CD4-positive, alpha-beta T cell treated with Interleukin-6 at 100 ng/mL for 8 hours (primary cell): ENCODE measurements around the gene ADSL.
A peak's percentile ranks its signal among the peaks of the same experiment; 100 is the strongest.
"Not testable (repeated sequence)": the region's sequence is repeated elsewhere in the genome, so short reads cannot be mapped to it uniquely, and the experiment has no call there.

Experiments
- DNase-seq: peaks from one replicate; pipeline ENCODE4 v3.0.0-alpha.2; 2020; ENCODE audit warnings: mixed read lengths, low spot score

Gene ADSL

GRCh38 chr22:40346185-40347118 is at the start of gene ADSL:
TSS of gene ADSL (plus strand) at chr22:40346500. CDS start at chr22:40346559, 59 bp downstream.
- peak; percentile 82 for DNase-seq

- no peak for DNase-seq
These were observed 46.0 kb upstream of the ADSL start for GRCh38 chr22:40300316-40300715.

- DNase-seq, result no peak
These were observed 45.2 kb upstream of the ADSL start for GRCh38 chr22:40300884-40301672.

GRCh38 chr22:40302149-40302548 is 44.2 kb upstream of the ADSL start:
- DNase-seq, result no peak

- no peak for DNase-seq
These were observed 40.7 kb upstream of the ADSL start for GRCh38 chr22:40305625-40306024.

GRCh38 chr22:40308999-40309573 is 37.2 kb upstream of the ADSL start:
- DNase-seq, result no peak

GRCh38 chr22:40309631-40310030 is 36.7 kb upstream of the ADSL start:
- DNase-seq, result no peak

GRCh38 chr22:40310081-40310767 is 36.1 kb upstream of the ADSL start:
- DNase-seq, result no peak

GRCh38 chr22:40310768-40311120 is 35.6 kb upstream of the ADSL start:
- DNase-seq, result no peak

- DNase-seq, result not testable (repeated sequence)
These were observed 34.7 kb upstream of the ADSL start for GRCh38 chr22:40311646-40312045.

- no peak for DNase-seq
These were observed 34.2 kb upstream of the ADSL start for GRCh38 chr22:40312050-40312449.

- no peak for DNase-seq
These were observed 33.3 kb upstream of the ADSL start for GRCh38 chr22:40313007-40313406.

- DNase-seq, result no peak
These were observed 32.3 kb upstream of the ADSL start for GRCh38 chr22:40314041-40314440.

- DNase-seq, result no peak
These were observed 25.6 kb upstream of the ADSL start for GRCh38 chr22:40320687-40321086.

GRCh38 chr22:40322021-40322420 is 24.3 kb upstream of the ADSL start:
- DNase-seq, result no peak

GRCh38 chr22:40322818-40323447 is 23.4 kb upstream of the ADSL start:
- DNase-seq, result no peak

GRCh38 chr22:40323681-40324171 is 22.6 kb upstream of the ADSL start:
- peak; percentile 56 for DNase-seq

GRCh38 chr22:40324468-40325305 is 21.6 kb upstream of the ADSL start:
- peak; percentile 75 for DNase-seq

GRCh38 chr22:40325315-40325714 is 21.0 kb upstream of the ADSL start:
- DNase-seq, result peak; percentile 60
